HG03442 (cell line): ENCODE results near the gene CLTB.

ENCODE experiments used
- ATAC-seq: cut with Tn5 transposase; IDR thresholded peaks from one replicate; pipeline ENCODE4 v1.9.1; 2021; ENCODE audit warnings: mild to moderate bottlenecking, moderate library complexity; ENCODE audit not compliant: unreplicated experiment

The CLTB gene

GRCh38 chr5:176384366-176384930 is 31.9 kb downstream of the CLTB start:
- ATAC-seq = no peak

GRCh38 chr5:176383961-176384360 is 32.4 kb downstream of the CLTB start:
- no peak for ATAC-seq

GRCh38 chr5:176383248-176383905 is 33.0 kb downstream of the CLTB start:
- ATAC-seq = no peak

- ATAC-seq = no peak
These were observed 33.6 kb downstream of the CLTB start for GRCh38 chr5:176382721-176383120.

GRCh38 chr5:176381979-176382378 is 34.4 kb downstream of the CLTB start:
- no peak for ATAC-seq

- no peak for ATAC-seq
These were observed 34.9 kb downstream of the CLTB start for GRCh38 chr5:176381423-176381822.

GRCh38 chr5:176379881-176380280 is 36.5 kb downstream of the CLTB start:
- peak; percentile 49 for ATAC-seq

GRCh38 chr5:176373100-176373818 is 43.1 kb downstream of the CLTB start:
- no peak for ATAC-seq

GRCh38 chr5:176371621-176372539 is 44.5 kb downstream of the CLTB start:
- ATAC-seq = no peak

GRCh38 chr5:176369934-176370711 is 46.2 kb downstream of the CLTB start:
- ATAC-seq = no peak

- ATAC-seq = no peak
These were observed 47.6 kb downstream of the CLTB start for GRCh38 chr5:176368726-176369125.

- no peak for ATAC-seq
These were observed 50.0 kb downstream of the CLTB start for GRCh38 chr5:176366232-176366894.

- ATAC-seq = peak; percentile 26
These were observed 50.7 kb downstream of the CLTB start, which contains the start of gene ARL10 for GRCh38 chr5:176365351-176366231. Gene ARL10, plus strand, starts transcription at chr5:176365487. Its CDS starts 77 bp downstream, at chr5:176365564.

GRCh38 chr5:176364765-176365350 is 51.5 kb downstream of the CLTB start:
- ATAC-seq = no peak

GRCh38 chr5:176362233-176362490 is 54.2 kb downstream of the CLTB start:
- ATAC-seq = no peak

- peak; percentile 85 for ATAC-seq
These were observed 54.7 kb downstream of the CLTB start, which contains the start of gene KIAA1191 for GRCh38 chr5:176361437-176362232. Gene KIAA1191, minus strand, starts transcription at chr5:176361764. Its CDS starts 2,256 bp downstream, at chr5:176359508.

GRCh38 chr5:176360894-176361436 is 55.4 kb downstream of the CLTB start:
- no peak for ATAC-seq
